Ascending aorta (tissue), 2 donors: ENCODE results near the gene MT4. TPM values are rescaled to one million over a fixed set of nuclear protein-coding genes. Genes with fewer than 3 reads are reported as not detected.
A peak's percentile ranks its signal among the peaks of the same experiment; 100 is the strongest.

Source experiments
- DNase-seq, 2 donors: peaks; one replicate each; pipeline ENCODE4 v3.0.0-alpha.2; 2019; ENCODE audit warnings: low spot score in 2 of 2
- H3K27ac ChIP-seq, 2 donors: fragments of 200-600 bp; sonication (generic); one replicate each; pipeline ENCODE4 v1.5.1; 2016 to 2017; ENCODE audit warnings: mild to moderate bottlenecking in 1 of 2
- H3K27me3 ChIP-seq: fragments of 200-600 bp; sonication (generic); one replicate; pipeline ENCODE4 v1.5.1; 2017
- H3K36me3 ChIP-seq, 2 donors: fragments of 200-600 bp; sonication (generic); one replicate each; pipeline ENCODE4 v1.5.1; 2016
- H3K4me1 ChIP-seq, 2 donors: fragments of 200-600 bp; sonication (generic); one replicate each; pipeline ENCODE4 v1.5.1; 2016 to 2017; ENCODE audit warnings: mild to moderate bottlenecking in 1 of 2
- H3K4me3 ChIP-seq, 2 donors: fragments of 200-600 bp; sonication (generic); one replicate each; pipeline ENCODE4 v1.5.1; 2016 to 2017; ENCODE audit warnings: mild to moderate bottlenecking in 1 of 2
- H3K9me3 ChIP-seq, 2 donors: fragments of 200-600 bp; sonication (generic); one replicate each; pipeline ENCODE4 v1.5.1; 2016
- intact Hi-C: fragments of 100-400 bp; cut with DNase I; formaldehyde crosslinking; loops from one replicate; pipeline ENCODE4 v1.15.1; 2023
- total RNA-seq: library from RNA; depleted of rRNA; stranded (reverse); fragments of >200 nt; gene quantifications from one replicate; pipeline ENCODE4 v1.1.0, GENCODE V29; 2016
- TF ChIP-seq, protein P1 (sequence below), 3 experiments: fragments of 200-600 bp in 2 of 3; fragments of 450-650 bp in 1 of 3; sonication (generic) in 2 of 3; IDR thresholded peaks; one replicate each; pipeline ENCODE4 v1.5.1; 2016 to 2019; ENCODE audit warnings: antibody characterized with exemption in 3 of 3, mild to moderate bottlenecking in 1 of 3, moderate library complexity in 1 of 3

Gene MT4
- total RNA-seq, 1 donor from 2014 or later: not detected

DNA sequence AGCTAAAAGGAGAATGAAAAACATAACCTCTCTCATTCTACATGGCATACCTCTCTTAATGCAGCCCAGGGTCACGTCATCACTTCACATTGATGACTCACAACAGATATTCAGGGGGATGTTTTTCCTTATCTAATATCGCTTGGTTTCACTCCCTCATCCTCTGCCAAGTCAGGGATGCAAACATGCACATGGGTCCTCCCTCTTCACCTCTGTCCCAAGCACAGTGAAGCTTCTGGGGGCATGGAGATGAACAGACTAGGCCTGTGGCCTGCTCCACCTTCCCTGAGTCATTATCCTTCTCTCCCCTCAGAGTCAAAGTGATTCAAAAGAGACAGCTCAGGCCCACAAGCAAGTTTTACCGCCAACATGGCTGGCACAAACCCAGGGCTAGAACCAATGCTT lies 41.2 kb downstream of the MT4 start:
- intact Hi-C loops: loop anchor here (5.0 kb wide), 2 partner anchors 154 to 326 kb away; partner anchors contain the start of genes HERPUD1, NUDT21 and OGFOD1
- peak in 1 of 2 donors; percentile 77 for DNase-seq
- TF ChIP-seq, protein P1, sequence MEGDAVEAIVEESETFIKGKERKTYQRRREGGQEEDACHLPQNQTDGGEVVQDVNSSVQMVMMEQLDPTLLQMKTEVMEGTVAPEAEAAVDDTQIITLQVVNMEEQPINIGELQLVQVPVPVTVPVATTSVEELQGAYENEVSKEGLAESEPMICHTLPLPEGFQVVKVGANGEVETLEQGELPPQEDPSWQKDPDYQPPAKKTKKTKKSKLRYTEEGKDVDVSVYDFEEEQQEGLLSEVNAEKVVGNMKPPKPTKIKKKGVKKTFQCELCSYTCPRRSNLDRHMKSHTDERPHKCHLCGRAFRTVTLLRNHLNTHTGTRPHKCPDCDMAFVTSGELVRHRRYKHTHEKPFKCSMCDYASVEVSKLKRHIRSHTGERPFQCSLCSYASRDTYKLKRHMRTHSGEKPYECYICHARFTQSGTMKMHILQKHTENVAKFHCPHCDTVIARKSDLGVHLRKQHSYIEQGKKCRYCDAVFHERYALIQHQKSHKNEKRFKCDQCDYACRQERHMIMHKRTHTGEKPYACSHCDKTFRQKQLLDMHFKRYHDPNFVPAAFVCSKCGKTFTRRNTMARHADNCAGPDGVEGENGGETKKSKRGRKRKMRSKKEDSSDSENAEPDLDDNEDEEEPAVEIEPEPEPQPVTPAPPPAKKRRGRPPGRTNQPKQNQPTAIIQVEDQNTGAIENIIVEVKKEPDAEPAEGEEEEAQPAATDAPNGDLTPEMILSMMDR (IDR thresholded peaks at IDR 0.05): no peak
- no peak overlapping the region for H3K4me3 ChIP-seq
- H3K36me3 ChIP-seq: no peaks in the 10 kb centered on the region
- no peaks in the 10 kb centered on the region for H3K27me3 ChIP-seq
- H3K27ac ChIP-seq: peak overlapping the region; percentile 87 to 92
- no peaks in the 10 kb centered on the region for H3K9me3 ChIP-seq
- H3K4me1 ChIP-seq: peaks cover 8 to 29% of the 10 kb centered on the region in 2 donors

DNA sequence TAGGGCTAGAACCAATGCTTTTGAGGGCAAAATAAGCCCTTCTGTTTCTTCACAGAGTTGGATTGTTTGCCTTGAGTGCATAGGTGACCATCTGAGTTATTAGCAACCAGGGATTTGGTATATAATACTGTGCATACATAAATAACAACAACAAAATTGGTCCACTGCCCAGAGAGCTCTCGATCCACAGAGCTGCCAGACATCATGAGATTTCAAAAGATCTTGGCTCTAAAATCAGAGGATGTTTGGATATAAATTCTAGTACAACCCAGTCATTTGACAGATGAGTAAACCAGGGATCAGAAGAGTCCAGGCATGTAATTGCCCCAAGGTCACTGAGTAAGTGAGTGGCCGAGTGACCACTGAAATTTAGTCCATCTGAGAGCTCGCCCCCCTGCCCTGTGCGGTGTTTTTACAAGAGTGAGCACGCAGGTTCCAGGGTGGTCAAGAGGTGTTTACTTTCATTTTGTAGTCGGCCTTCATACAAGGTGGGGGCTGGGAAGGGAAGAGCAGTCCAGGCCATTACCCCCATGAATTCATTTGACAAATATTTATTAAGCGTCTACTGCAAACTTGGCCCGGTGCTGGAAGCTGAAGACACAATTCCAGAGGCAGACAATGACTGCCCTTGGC lies 41.7 kb downstream of the MT4 start:
- Histone ChIP-seq H3K27me3 (no peaks in the 10 kb centered on the region), H3K4me3 (no peak overlapping the region), H3K27ac (peak overlapping the region; percentile 87 to 92), H3K9me3 (no peaks in the 10 kb centered on the region), H3K36me3 (no peaks in the 10 kb centered on the region), H3K4me1 (peaks cover 11 to 33% of the 10 kb centered on the region in 2 donors)
- DNase-seq: no peak
- intact Hi-C loops: loop anchor here (5.0 kb wide), 2 partner anchors 154 to 326 kb away; partner anchors contain the start of genes HERPUD1, NUDT21 and OGFOD1
- TF ChIP-seq, protein P1 (IDR thresholded peaks at IDR 0.05): no peak

DNA sequence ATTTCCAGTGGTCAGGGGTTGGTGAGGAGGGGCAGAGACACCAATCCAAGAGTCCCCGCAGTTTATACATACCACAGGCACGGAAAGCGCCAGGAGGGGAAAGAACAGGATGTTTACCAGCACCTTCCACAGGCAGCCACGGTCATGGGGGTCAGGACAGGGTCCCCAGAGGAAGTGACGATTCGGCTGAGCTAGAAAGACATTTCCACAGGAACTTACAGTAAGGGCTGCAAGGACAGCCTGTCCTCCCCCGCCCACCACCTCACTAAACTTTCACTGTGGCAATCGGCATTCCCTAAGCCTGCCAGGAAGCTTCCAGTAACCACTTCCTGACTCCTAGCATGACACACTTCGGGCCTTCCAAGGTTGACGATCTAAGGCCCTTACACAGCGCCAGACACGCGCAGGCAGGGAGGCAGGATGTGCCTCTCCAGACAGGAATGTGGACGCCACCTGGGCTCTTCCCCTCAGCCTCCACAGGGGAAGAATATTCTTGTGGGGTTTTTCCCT lies 42.3 kb downstream of the MT4 start:
- Histone ChIP-seq H3K36me3 (no peaks in the 10 kb centered on the region), H3K9me3 (no peaks in the 10 kb centered on the region), H3K27me3 (no peaks in the 10 kb centered on the region), H3K4me1 (peaks cover 11 to 35% of the 10 kb centered on the region in 2 donors), H3K27ac (peak overlapping the region; percentile 87 to 92), H3K4me3 (no peak overlapping the region)
- TF ChIP-seq, protein P1 (IDR thresholded peaks at IDR 0.05): no peak
- peak; percentile 50 to 95 for DNase-seq
- intact Hi-C loops: loop anchor here (5.0 kb wide), 2 partner anchors 155 to 325 kb away; partner anchors contain the start of genes HERPUD1, NUDT21 and OGFOD1

DNA sequence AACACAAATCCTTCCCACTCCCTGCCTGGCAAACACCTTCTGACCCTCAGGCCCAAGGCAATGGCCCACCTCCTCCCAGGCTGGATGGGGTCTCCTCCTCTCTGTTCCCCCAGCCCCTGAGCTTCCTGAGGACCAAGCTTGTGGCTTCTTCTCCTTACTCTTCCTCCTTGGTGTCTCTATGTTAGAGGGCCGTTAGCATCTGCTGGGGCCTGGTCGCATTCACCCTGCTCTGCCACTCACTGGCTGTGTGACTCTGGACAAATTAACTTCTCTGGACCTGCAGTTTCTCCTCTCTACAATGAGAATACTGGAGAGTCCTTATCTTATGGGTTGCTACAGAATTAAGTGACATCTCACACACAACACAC lies 42.8 kb downstream of the MT4 start:
- intact Hi-C loops: loop anchor here (1.0 to 5.0 kb wide), 5 partner anchors 18 to 325 kb away; partner anchors contain the start of genes HERPUD1, MT1A, MT1E and MT1X
- Histone ChIP-seq H3K27me3 (no peaks in the 10 kb centered on the region), H3K36me3 (no peaks in the 10 kb centered on the region), H3K4me1 (peaks cover 11 to 35% of the 10 kb centered on the region in 2 donors), H3K9me3 (no peaks in the 10 kb centered on the region), H3K27ac (peak overlapping the region; percentile 87 to 92), H3K4me3 (peak overlapping the region; percentile 51 to 70)
- TF ChIP-seq, protein P1 (IDR thresholded peaks at IDR 0.05): no peak
- no peak for DNase-seq

DNA sequence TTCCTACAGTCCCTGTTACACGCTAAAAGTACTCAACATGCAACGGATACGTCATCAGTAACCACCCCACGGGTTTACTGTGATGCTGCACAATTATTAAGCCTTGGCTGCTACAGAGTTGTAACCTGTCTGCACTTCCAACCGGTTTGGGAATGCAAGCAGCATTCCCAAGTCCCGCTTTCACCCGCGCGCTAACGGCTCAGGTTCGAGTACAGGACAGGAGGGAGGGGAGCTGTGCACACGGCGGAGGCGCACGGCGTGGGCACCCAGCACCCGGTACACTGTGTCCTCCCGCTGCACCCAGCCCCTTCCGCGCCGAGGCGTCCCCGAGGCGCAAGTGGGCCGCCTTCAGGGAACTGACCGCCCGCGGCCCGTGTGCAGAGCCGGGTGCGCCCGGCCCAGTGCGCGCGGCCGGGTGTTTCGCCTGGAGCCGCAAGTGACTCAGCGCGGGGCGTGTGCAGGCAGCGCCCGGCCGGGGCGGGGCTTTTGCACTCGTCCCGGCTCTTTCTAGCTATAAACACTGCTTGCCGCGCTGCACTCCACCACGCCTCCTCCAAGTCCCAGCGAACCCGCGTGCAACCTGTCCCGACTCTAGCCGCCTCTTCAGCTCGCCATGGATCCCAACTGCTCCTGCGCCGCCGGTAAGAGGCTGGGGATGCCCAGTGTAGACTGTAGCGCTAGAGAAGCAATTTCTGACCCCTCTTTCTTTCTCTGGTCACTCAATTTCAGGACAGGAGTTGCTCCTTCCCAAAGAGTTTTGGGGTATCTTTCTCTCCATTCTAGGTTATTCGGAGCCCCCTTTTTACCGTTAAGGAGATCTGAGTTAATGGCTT lies 43.4 kb downstream of the MT4 start, which contains the start of gene MT2A:
MT2A (plus strand) TSS at position 542 of the 833 bp plus-strand sequence; CDS start at position 614, 72 bp downstream.
- TF ChIP-seq, protein P1 (IDR thresholded peaks at IDR 0.05): no peak
- Histone ChIP-seq H3K27me3 (no peaks in the 10 kb centered on the region), H3K27ac (peak within 1 kb of the TSS; percentile 87 to 92), H3K4me1 (peaks cover 11 to 35% of the 10 kb centered on the region in 2 donors), H3K4me3 (peak within 1 kb of the TSS; percentile 51 to 70), H3K9me3 (no peaks in the 10 kb centered on the region), H3K36me3 (no peaks in the 10 kb centered on the region)
- peak; percentile 92 to 98 for DNase-seq
- intact Hi-C loops: loop anchor here (1.0 to 5.0 kb wide), 5 partner anchors 17 to 324 kb away; partner anchors contain the start of genes HERPUD1, MT1A, MT1E and MT1X
